H4 (cell line): ENCODE data around the gene AGO1. TPM values are rescaled to one million over a fixed set of nuclear protein-coding genes. Genes with fewer than 3 reads are reported as not detected.
A peak's percentile ranks its signal among the peaks of the same experiment; 100 is the strongest.

ENCODE experiments used
- DNase-seq: peaks from one replicate; pipeline ENCODE4 v3.0.0-alpha.2; 2015; ENCODE audit warnings: low spot score
- total RNA-seq: library from RNA; depleted of rRNA; stranded (reverse); fragments of >200 nt; shearing (Covaris generic); gene quantifications from 2 replicates; pipeline ENCODE4 v1.2.3, GENCODE V29; 2014; rRNA removed

Gene AGO1
- 5.8 and 5.9 TPM in 2 replicates for total RNA-seq

- DNase-seq: peak; percentile 77
Measured at GRCh38 chr1:35882945-35883634, at the start of gene AGO1. TSS of gene AGO1 (plus strand) at chr1:35883209. CDS start at chr1:35883422, 213 bp downstream.

- no peak for DNase-seq
Measured at GRCh38 chr1:35833395-35833794, 49.6 kb upstream of the AGO1 start.

- DNase-seq: no peak
Measured at GRCh38 chr1:35834218-35834617, 48.8 kb upstream of the AGO1 start.

GRCh38 chr1:35835398-35835797 lies 47.6 kb upstream of the AGO1 start:
- DNase-seq: no peak

GRCh38 chr1:35836734-35837133 lies 46.3 kb upstream of the AGO1 start:
- no peak for DNase-seq

GRCh38 chr1:35838693-35839245 lies 44.2 kb upstream of the AGO1 start:
- DNase-seq: no peak

GRCh38 chr1:35844826-35845225 lies 38.2 kb upstream of the AGO1 start:
- no peak for DNase-seq

GRCh38 chr1:35845766-35846165 lies 37.2 kb upstream of the AGO1 start:
- DNase-seq: no peak

- no peak for DNase-seq
Measured at GRCh38 chr1:35847935-35848565, 35.0 kb upstream of the AGO1 start.

GRCh38 chr1:35850051-35850450 lies 33.0 kb upstream of the AGO1 start:
- DNase-seq: no peak

- DNase-seq: no peak
Measured at GRCh38 chr1:35850716-35851115, 32.3 kb upstream of the AGO1 start.

GRCh38 chr1:35851132-35851869 lies 31.7 kb upstream of the AGO1 start:
- DNase-seq: no peak

- no peak for DNase-seq
Measured at GRCh38 chr1:35852241-35852640, 30.8 kb upstream of the AGO1 start.

GRCh38 chr1:35854989-35855700 lies 27.9 kb upstream of the AGO1 start:
- no peak for DNase-seq

GRCh38 chr1:35856964-35857363 lies 26.0 kb upstream of the AGO1 start:
- no peak for DNase-seq

GRCh38 chr1:35857830-35858229 lies 25.2 kb upstream of the AGO1 start:
- DNase-seq: no peak

- DNase-seq: no peak
Measured at GRCh38 chr1:35860696-35861095, 22.3 kb upstream of the AGO1 start.

- DNase-seq: no peak
Measured at GRCh38 chr1:35863136-35863535, 19.9 kb upstream of the AGO1 start.

- no peak for DNase-seq
Measured at GRCh38 chr1:35863881-35864625, 19.0 kb upstream of the AGO1 start.

GRCh38 chr1:35864813-35865212 lies 18.2 kb upstream of the AGO1 start:
- no peak for DNase-seq

- no peak for DNase-seq
Measured at GRCh38 chr1:35866991-35867390, 16.0 kb upstream of the AGO1 start.
